Right forelimb (tissue), 1 donor: ENCODE results near the gene PSMA2.

Source experiments
- DNase-seq: peaks from one replicate; pipeline ENCODE4 v3.0.0-alpha.2; 2018

PSMA2 gene

DNA sequence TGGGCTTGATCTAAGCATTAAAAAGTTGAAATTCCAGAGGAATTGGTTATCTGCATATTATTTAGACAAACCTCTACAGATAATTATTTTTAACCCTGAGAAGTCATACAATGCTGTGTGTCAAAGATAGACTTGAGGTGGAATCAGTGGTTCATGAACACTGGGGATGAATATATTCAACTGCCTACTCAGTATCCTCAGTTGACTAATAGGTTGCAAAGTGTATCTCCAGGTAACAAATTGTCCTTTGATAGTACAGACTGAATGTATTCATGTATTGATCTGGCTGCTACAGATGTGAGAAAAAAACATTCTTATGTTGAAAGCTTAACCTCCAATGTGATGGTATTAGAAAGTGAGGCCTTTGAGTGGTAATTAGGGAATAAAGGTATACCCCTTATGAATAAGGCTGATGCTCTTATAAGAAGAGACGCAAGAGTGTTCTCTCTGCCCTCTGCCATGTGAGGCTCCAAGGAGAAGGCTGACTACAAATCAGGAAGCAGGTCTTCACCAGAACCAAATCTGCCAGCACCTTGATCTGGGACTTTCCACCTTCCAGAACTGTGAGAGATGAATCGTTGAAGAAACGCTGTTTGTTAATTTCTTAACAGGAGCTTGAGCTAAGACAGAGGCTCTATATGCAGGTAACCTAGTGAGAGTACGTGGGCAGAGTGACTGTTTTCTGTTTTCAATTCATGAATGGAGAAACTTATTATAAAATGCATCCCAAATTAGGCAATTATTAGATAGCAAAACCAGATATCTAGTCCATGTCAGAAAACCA is 7.7 kb upstream of the PSMA2 start:
- no peak for DNase-seq

DNA sequence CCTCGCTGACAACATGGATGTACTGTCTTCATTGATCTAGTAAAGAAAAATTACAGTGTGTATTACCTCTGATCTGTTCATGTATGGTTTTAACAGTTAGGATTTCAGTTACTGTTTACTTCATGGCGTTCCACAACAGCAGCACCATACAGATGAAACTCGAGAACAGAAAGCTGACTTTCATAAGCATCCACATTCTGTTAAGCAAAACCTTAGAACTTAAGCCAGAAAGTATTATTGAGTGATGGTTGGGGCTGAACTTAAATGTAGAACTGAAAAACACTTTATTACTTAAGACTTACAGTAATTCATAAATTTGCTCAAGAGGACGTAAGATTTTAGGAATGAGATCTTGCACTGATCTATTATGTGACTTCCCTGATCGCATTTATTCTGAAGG is 3.9 kb upstream of the PSMA2 start:
- no peak for DNase-seq

DNA sequence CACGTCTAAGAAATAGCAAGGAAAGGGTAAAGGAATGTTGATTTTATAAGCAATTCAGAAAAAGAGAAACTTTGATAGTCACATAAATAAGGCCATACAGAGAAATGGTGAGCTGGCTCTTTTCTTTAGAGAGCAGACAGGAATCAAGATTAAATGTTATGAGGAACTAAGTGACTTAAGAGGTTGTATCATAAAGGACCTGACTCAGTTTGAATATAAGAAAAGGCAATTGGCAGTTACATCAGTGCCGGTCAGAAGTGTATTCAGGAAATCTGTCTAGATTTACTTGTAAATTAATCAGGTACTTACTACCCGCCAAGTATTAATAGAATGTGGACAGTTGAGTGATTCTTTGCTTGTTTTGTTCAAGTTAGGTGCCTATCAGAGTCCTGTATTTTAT is 2.3 kb upstream of the PSMA2 start:
- DNase-seq: no peak

DNA sequence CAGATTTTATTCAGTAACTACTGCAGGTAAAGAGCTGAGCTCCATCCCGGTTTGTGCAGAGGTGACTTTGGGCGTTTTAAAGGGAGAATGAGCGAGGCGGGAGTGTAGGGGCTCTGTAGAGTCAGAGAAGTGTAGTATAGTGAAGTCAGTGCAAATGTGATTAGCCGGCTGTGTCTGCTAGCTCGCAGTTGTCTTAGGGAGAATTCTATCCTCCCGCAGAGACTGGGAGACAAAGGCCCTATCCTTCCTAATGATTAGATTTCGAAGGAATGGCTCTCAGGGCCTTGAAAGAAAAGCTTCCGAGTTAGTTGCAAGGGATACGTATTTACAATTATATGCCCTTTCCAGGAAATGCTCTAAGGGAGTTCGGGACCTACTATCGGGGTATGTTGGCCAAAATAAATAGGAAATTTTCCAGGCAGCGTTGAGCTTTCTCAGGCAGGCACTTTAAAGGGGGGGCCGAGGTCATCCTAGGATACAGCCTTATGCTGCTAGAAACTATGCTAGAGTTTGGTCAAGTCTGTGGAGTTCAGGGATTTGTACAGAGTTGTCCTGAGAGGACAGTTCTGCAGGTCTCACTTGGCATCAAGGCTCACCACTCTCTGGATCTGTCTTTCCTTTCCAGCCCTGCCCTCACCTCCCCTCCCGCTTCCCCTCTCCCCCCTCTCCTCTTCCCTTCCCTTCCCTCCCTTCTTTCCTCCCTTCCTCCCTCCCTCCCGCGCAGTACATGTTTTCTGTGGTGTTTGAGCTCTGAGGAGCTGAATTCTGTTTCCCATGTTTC is 1.0 kb upstream of the PSMA2 start:
- DNase-seq: peak; percentile 51

DNA sequence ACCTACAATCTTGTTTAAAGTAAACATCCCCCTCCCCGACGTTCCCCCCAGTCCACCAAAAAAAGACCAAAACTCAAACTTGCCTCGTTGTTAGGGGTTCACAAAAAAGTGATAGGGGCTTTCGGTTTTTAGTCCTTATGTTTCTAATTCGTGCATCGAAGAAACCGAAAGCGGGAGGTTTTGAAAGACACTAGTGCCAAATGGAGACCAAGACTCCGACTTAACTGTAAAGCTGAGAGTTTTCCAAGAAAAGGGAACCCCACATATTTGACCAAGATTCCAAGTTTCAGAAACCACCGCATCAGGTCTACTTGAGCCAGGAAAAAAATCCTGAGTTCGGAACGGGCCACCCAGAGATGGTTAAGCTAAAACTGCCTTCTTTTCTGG is 534 bp downstream of the PSMA2 start:
- DNase-seq: no peak

DNA sequence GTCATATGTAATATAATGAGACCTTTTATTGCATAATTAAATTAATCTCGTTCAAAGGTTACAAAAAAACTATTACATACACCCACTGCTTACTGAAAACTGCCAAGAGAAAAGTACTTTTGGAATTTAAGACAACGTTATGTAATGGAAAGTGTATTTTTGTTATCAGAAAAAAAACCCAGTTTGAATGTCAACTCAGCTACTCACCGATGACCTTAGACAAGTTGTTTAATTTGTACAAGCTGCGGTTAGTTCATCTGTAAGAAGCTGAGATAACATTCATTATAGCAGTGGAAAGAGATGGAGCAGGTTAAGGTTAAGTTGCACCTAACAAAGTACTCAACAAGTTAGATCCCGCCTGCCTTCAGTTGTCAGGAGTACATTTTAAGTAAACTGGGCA is 1.1 kb downstream of the PSMA2 start:
- DNase-seq: no peak

DNA sequence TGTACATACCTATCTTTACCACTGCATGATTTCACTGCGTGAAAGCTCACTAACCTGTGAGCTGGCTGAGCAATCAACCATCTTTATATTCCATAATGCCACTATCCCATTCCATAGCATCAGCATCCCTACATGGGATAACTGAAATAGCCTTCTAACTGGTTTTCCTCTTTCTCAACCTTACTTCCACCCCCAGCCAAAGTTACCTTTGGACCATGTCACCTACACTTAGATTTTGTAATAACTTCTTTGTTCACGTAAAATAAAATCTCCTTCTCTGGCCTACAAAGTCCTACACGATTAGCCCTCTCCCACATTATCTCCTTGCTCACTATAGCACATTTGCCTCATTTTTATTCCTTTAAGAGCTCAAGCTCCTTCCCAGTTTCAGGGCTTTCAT is 2.5 kb downstream of the PSMA2 start:
- DNase-seq: no peak

DNA sequence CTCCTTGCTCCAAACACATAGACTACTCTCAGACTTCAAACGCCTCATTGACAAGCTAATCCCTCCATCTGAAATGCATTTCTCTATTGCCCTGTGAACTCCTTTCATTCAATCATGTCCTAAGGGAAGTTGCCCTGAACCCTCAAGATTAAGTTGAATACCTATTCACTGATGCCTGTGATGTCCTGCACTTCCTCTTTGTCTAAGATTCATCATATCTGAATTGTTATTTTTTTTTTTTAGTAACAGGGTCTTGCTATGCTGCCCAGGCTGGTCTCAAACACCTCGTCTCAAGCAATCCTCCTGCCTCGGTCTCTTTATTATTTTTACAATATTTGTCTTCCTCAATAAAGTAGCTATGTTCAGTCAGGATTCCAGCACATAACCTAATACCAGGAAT is 3.2 kb downstream of the PSMA2 start:
- no peak for DNase-seq

DNA sequence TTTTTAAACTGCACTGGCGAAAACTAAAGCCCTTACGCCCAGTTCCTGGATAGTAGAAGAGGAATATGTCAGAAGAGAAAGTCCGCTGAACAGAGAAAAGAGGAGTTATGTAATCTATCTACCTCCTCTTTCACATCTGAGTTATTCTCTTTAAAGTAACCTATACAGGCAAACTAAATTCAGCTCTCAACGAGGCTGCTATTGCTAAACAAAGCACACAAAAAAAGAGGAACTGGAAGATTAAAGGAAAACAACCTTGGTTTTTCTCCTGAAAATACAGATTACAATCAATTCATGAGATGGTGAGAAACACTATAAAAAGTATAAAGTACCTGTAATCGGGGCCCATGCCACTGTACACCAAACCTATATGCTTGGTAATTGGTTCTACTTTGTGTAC is 5.8 kb downstream of the PSMA2 start:
- DNase-seq: no peak

DNA sequence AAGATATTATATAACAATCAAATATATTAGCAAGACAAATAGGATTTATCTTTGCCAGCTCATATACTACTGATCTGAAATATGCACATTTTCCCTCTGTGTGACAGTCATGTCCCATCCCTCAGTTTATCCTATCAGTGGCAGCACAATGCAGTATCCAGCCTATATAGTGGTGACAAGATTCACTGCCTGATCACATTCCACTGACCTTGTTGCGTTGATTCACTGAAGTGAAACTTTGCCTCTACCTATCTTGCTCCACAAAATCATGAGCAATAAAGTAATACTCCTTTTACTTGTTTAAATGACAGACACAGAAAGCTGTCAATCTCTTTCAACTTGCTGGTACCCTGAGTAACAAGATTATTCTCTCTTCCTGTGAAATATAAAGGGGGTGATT is 6.3 kb downstream of the PSMA2 start:
- DNase-seq: no peak

DNA sequence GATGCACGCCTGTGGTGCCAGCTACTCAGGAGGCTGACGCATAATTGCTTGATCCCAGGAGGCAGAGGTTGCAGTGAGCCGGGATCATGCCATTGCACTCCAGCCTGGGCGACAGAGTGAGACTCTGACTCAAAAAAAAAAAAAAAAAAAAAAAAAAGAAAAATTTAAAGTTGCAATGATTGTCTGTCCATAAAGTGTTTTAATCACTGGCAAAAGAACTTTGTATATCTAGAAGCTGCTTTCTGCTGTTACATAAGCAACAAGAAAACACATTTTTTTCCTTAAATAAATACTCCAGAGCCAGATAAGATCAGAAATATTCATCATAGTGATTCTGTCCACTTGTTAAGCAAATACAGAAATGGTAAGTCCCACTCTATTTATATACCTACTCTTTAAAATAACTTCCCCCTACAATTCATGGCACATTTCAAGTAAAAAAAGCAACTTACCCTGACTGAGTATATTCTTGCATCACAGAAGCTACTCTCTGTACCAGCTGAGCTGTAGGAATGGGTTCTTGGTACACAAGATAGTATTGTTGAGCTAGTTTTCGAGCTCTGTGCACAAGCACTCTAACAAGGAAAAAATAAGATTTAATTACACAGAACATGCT is 7.6 kb downstream of the PSMA2 start:
- DNase-seq: no peak

DNA sequence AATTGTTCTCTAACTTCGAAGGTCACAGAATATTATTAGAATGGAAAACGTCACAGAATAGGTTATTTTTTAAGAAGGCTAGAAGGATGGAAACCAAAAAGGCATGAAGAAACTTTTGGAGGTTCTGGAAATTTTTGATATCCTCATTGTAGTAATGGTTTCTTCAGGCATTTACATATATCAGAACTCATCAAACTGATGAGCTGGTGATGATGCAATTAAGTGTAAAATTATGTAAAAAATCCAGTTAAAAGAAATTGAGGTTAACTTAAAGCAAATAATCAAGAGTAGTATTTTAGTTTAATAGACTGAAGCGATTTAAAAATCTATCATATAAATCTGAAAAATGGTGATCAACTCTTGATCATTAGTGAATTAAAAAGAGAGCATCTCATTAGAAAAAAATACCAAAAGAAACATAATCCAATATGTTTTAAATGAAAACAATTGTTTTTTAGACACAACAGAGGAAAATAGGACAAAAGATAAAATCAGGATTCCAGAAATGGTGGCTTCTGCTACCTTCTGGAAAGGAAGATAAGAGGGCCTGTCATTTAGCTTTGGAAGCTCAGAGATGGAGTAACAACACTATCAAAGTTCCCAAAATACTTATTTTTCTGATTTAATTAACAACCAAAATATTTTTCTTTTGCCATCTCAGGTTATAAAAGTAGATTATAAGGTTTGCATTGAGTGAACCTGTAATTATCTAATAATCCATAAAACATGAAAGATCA is 9.8 kb downstream of the PSMA2 start:
- no peak for DNase-seq

DNA sequence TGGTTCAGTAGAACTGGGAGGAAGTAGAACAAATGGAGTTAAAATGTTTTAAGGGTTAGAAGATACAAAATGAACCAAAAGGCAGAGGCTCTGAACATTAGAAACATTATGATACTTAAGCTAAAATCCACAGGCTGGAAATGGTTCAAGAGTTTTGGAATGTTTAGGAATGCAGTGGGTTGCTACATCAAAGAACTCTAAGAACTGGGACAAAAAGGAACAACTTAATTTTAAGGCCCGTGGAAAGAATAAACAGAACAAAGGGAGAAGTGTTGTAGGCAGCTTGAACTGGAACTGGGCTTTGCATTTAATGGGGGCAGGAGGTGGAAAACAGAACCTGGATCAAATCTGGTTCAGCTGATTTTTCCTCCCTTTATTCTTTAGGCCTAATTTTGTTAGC is 16.6 kb downstream of the PSMA2 start:
- DNase-seq: no peak

DNA sequence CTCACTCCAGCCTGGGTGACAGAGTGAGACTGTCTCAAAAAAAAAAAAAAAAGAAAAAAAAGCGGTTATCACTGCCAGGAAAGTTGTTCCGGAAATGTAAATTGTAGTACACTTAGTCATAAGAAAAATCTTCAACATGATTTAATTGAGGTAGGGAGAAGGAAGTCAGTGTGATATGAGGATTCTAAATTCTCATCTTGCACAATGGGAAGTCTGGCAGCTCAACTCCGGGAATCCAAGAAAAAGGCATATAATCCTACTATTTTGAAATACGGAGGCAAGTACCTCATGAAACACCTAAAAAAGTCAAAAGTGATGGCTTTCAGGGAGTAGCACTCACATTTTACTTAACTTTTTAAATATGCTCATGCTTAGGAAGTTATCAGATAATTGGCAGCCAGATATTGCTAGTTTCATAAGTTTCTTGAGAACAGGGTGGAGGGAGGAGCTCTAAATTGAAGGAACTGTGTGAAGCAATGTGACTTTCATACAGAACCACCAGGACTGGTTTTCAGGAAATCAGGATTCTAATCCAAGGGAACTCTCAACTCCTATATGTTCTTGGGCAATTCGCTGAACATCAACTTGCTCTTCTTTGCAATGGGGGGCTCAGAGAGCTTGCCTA is 17.4 kb downstream of the PSMA2 start:
- no peak for DNase-seq

DNA sequence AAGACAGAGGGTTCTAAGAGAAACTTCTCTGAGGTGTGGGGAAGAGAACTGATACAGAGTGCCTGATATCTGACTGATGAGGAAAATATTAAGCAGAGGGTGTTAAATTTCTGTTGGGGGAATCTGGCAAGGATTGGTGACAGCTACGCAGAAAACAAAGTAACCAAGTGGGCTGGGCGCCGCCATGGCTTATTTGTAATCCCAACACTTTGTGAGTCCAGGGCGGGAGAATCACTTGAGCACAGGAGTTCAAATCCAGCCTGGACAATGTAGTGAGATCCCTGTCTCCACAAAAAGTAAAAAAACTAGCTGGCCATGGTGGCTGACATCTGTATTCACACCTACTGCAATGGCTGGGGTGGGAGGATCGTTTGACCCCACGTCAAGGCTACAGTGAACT is 18.0 kb downstream of the PSMA2 start:
- DNase-seq: no peak

DNA sequence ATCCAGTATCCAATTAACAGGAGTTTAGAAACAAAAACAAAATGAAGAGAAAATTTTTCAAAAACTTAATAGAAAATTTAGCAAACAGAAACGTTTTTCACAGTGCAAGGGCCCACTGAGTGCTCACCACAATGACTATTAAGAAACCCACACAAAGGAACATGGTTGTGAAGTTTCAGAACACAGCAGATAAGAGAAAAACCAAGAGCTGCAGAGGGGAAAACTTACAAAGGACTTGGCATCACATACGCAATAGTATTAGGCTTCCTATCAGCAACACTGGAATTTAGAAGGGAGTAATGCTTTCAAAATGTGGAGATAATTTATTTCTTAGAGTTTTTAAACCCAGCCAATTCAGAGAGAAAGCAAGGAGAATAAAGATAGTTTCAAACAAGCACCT is 18.4 kb downstream of the PSMA2 start:
- no peak for DNase-seq

DNA sequence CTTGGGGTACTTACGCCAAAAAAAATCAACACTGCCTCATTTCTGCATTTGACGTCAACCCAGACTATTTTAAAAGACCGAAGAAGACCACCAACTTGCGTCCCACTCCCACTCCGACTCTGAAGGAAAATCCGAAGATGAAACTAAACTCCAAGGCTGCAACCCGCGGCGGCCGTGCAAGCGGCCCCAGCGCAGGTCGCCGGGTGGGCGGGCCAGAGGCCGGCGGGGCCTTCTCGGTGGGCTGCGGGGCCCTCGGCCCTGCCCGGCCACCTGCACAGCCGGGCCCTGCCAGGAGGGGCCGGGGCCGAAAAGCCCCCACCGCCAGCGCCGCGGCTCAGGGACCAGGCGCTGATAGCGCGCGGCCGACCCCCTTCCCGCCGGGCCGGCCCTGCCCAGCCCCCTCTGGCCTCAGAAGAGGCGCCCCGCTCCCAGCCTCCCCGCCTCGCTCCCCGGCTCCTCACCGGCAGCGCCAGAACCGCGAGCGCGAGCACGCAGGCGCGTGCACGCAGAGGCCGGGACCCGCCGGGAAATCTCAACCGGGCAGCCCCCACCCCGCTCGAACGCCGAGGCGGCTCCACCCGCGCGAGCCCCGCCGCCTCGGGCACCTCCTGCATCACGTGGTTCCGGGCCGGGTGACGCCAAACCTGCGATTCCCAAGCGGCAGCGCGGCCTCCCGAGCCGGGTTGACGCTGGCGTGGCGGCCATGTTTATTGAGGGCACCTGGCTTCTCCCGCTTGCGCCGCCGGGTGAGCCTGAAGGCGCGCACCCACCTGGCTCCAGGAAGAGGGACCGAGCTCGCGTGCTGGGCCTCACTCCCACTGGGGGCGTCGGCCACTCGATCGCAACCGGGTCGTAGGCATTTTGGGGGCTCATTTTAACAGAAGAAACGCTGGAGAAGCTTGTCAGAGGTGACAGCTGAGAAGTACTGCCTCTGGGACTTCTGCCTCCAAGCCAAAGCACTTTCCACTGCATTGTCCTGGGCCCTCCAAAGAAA is 20.2 kb downstream of the PSMA2 start, which contains the start of gene C7orf25:
TSS of gene C7orf25 (minus strand) at position 617 of the 994 bp plus-strand sequence. CDS start 1,170 bp downstream, outside the sequence.
- peak; percentile 97 for DNase-seq

DNA sequence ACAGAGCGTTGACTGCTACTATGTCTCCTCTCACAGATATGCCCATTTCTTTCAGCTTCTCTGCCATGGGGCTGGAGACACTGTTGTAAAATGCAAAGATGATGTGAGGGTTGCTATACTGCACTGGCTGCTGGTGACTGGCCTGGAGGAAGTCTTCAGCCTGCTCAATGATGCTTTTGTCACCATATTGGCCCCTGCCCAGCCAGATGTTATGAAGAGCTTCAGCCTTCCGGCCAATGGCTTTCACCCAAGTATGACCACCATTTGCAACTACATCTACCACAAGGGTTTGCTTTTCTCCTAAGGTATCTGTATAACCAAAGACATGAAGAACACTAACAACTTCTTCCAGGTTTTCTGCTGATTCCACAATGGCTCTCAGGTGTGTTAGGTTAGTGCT is 21.7 kb downstream of the PSMA2 start:
- no peak for DNase-seq

DNA sequence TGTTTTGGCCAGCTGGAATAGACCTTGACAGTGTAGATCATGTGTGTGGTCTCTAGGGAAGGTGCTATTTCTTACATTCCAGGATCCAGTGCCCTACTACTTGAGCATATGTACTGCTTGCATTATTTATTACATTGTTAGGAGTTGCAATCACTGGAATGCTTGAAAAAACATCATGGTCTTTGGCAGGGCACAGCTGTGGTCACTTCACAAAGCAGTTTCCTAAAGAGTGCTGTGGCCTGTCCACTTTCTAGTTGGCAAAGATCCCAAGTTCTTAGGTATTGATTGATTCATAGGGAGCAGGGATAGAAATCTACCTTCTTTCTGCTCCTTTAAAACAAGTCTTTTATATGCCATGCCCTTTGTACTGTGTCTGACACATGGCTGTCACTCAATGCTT is 24.7 kb downstream of the PSMA2 start:
- DNase-seq: no peak

DNA sequence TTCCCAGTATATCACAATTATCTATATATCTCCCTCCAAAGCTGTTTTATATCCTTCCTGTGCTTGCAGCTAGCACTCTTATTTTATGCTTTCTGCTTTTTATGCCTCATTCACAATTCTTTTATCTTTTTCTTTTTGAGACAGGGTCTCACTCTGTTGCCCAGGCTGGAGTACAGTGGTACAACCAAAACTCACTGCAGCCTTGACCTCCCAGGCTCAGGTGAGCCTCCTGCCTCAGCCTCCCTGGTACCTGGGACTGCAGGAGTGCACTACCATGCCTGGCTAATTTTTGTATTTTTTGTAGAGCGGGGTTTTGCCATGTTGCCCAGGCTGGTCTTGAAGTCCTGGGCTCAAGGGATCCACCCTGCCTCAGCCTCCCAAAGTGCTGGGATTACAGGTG is 25.8 kb downstream of the PSMA2 start:
- DNase-seq: no peak

DNA sequence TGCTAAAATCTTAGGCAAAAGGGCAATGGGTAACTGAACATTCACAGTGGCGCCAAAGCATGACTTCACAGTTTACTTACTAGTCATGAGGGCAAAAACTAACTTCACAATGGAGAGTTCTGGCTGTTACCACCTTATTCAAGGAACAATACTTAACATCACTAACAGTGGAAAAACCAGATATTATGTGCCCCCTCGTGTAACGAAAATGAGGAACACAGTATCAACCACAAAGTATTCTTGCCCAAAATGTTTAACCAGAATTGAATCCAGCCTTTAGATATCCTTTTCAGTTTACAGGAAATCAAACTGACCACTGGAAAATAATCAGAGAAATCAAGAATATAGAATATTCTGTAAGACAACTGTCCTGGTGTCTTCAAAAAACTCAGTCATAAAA is 29.6 kb downstream of the PSMA2 start:
- no peak for DNase-seq

DNA sequence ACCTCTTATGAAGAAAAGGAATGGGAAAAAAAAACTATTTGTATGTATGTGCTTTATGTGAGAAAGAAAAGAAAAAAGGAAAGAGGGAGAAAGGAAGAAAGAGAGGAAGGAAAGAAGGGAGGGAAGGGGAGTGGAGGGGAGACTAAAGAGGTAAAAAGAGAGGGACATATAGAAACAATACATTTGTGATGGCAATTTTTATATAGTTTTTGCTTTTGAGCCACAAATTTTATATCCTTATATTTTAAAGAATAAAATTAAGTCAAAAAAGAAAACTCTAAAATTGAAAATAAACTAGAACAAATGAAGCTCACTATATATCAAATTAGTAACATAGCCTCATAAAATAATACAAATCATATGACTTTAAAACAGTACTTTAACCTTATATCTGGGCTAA is 31.1 kb downstream of the PSMA2 start:
- DNase-seq: no peak
